Neural progenitor cell (in vitro differentiated cells): ENCODE results near the gene GABRG3.

Source experiments
- EZH2phosphoT487 ChIP-seq: fragments of 200-600 bp; sonication (generic); IDR thresholded peaks from 2 replicates; pipeline ENCODE4 v1.6.1; 2017; ENCODE audit warnings: antibody characterized with exemption
- TF ChIP-seq, protein P1 (sequence below): fragments of 200-600 bp; sonication (generic); IDR thresholded peaks from 2 replicates; pipeline ENCODE4 v1.5.1; 2017; ENCODE audit warnings: antibody characterized with exemption, mild to moderate bottlenecking

GRCh38 chr15:27480642-27481041, 509.7 kb downstream of the GABRG3 start:
- no peak for TF ChIP-seq EZH2phosphoT487
- TF ChIP-seq, protein P1, sequence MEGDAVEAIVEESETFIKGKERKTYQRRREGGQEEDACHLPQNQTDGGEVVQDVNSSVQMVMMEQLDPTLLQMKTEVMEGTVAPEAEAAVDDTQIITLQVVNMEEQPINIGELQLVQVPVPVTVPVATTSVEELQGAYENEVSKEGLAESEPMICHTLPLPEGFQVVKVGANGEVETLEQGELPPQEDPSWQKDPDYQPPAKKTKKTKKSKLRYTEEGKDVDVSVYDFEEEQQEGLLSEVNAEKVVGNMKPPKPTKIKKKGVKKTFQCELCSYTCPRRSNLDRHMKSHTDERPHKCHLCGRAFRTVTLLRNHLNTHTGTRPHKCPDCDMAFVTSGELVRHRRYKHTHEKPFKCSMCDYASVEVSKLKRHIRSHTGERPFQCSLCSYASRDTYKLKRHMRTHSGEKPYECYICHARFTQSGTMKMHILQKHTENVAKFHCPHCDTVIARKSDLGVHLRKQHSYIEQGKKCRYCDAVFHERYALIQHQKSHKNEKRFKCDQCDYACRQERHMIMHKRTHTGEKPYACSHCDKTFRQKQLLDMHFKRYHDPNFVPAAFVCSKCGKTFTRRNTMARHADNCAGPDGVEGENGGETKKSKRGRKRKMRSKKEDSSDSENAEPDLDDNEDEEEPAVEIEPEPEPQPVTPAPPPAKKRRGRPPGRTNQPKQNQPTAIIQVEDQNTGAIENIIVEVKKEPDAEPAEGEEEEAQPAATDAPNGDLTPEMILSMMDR, result no peak
